Cardiac septum (tissue), 1 donor: ENCODE results near the gene SPOCK2. TPM values are rescaled to one million over a fixed set of nuclear protein-coding genes. Genes with fewer than 3 reads are reported as not detected.

Experiments
- DNase-seq: peaks from one replicate; pipeline ENCODE4 v3.0.0-alpha.2; 2020; ENCODE audit warnings: low spot score
- intact Hi-C: fragments of 100-400 bp; cut with DNase I; formaldehyde crosslinking; loops from one replicate; pipeline ENCODE4 v1.14.0; 2022
- total RNA-seq: library from RNA; stranded (reverse); fragmentation: NEBNext Ultra II Directional; extraction: Animal tissue kit (Norgen Biotek cat#: 25700); gene quantifications from one replicate; pipeline ENCODE4 v1.2.1, GENCODE V29; 2021
- donor health status: DM: no; HTN: no; CAD: no.

SPOCK2 gene
- total RNA-seq, 1 donor from 2014 or later = 7.5 TPM

GRCh38 chr10:72022228-72022627, 66.1 kb downstream of the SPOCK2 start:
- no peak for DNase-seq
- intact Hi-C loops = no loop called here

DNA sequence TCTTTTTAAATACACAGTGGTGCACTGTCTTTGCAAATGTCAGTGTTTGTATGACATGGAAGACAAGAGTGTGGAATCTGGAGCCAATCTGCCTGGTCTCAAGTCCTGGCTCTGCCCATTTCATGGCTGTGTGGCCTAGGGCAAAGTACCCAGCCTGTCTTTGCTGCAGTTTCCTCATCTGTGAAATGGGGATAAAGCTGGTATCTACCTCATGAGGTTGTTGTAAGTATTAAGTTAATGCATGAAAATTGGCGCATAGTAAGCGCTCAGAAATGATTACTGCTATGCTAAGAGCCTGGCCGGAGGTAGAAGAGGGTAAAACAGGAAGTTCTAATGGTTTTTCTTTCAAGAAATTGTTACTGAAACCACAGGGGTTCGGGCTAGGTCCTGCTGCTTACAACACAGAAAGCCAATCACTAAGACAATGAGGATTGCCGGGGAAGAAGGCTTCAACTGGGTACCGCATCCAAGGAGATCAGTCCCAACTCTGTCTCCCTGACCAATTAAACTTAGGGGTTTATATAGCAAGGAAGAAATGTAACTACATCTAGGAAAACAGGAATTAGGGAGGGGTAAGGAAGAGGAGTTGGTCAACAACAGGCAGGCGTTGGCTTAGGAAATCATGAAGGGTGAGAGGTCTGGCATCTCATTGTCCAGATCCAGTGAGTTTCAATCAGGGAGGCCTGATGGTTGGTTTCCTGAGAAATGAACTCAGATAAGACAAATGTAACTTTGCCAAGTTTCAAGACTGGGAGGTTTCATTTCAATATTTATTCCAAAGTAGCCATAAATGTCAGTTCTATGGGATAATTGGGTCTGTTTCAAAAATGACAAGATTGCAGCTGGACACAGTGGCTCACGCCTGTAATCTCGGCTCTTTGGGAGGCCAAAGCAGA, 67.2 kb downstream of the SPOCK2 start:
- intact Hi-C loops = no loop called here
- DNase-seq = no peak

- intact Hi-C loops = loop anchor here (5.0 kb wide), 1 partner anchor 42 kb away; no protein-coding TSS in a partner anchor
Measured at GRCh38 chr10:72019085-72019876, 69.1 kb downstream of the SPOCK2 start.

DNA sequence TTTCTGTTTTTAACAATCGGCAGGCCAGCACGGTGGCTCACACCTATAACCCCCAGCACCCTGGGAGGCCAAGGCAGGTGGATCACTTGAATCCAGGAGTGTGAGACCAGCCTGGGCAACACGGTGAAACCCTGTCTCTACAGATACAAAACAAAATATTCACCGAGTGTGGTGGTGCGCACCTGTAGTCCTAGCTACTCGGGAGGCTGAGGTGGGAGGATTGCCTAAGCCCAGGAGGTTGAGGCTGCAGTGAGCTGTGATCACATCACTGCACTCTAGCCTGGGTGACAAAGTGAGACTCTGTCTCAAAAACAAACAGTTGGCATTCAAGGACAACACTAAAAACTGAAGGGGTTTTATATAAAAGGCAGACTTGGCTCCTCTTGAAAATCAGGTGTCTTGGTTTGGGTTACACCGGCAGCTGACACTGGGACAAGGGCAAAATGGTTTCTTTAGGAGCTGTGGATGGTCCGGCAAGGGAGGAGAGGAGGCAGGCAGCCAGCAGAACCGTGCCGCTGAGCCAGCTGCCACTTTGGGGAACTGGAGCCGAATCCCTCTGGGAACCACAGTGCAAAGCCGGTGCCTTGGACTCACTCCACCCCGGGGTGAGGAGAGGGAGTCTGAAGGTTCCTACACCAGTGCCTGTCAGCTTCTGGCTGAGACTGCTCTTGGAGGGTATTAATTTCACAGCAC, 71.6 kb downstream of the SPOCK2 start:
- no peak for DNase-seq
- intact Hi-C loops = loop anchor here (5.0 kb wide), 1 partner anchor 39 kb away; no protein-coding TSS in a partner anchor

More at GRCh38 chr10:72019085-72019876, 69.1 kb downstream of the SPOCK2 start:
- DNase-seq = no peak

DNA sequence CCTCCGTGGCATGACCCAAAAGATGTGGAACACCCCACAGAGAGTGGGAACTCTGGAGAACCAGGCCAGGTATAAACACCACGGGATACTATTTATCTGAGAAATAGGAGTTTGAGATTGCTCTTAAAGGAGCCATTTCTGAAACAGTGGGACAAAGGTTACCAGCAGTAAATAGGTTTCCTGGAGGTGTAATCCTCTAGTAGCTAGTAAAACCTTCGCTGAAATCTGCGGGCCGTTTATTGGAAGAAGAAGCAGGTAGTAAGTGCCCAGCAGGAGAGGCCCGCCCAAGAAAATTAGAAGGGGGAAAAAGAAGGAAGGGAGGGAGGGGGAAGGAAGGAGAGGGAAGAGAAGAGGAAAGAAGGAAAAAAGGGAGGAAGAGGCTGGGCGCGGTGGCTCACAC, 72.5 kb downstream of the SPOCK2 start:
- DNase-seq = no peak
- intact Hi-C loops = loop anchor here (5.0 kb wide), 1 partner anchor 39 kb away; no protein-coding TSS in a partner anchor

DNA sequence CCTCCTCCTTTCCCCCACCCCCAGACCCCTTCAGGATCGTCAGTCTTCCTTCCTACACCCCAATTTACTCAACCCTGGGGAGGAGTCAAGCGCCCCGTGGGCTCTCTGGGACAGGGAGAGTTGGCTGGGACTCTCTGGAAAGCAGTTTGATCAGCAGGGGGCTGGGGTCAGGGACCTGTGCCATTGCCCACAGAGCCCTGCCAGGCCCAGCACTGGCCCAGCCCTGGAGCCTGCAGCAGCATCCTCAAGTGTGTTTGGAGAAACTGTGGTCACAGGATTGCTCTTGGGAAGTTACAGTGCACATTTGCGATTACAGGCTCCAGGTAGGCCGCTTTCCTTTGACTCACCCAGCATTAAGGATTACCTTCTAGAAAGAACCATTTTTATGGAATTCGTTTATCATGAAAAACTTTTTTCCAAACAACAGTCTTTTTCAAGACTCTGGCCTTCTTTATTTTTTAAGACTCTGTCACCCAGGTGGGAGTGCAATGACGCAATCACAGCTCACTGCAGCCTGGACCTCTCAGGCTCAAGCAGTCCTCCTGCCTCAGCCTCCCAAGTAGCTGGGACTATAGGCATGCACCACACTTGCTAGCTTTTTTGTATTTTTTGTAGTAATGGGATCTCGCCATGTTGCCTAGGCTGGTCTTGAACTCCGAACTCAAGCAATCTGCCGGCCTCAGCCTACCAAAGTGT, 73.4 kb downstream of the SPOCK2 start:
- intact Hi-C loops = loop anchor here (5.0 kb wide), 1 partner anchor 38 kb away; no protein-coding TSS in a partner anchor
- no peak for DNase-seq

- no peak for DNase-seq
- intact Hi-C loops = no loop called here
Measured at GRCh38 chr10:72014197-72014596, 74.2 kb downstream of the SPOCK2 start.

GRCh38 chr10:72013202-72013945, 75.0 kb downstream of the SPOCK2 start:
- no peak for DNase-seq
- intact Hi-C loops = no loop called here

DNA sequence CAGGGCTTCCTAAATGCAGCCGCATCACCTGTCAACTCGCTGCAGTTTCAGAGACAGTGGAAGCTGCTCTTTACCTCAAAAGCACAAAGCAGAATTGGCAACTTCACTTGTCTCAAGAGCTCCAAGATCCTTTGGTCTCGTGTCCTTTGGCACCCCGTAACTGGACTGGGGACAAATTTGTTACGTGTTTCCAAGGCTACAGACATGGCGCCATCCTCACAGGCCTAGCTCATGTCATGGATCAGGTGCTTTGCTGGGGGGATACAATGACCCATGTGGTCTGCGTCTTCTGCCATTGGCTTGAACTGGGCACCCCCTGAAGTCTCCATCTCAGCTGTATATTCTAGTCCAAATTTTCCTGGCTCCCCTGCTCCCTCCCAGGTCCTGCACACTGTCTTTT, 75.6 kb downstream of the SPOCK2 start:
- no peak for DNase-seq
- intact Hi-C loops = no loop called here

DNA sequence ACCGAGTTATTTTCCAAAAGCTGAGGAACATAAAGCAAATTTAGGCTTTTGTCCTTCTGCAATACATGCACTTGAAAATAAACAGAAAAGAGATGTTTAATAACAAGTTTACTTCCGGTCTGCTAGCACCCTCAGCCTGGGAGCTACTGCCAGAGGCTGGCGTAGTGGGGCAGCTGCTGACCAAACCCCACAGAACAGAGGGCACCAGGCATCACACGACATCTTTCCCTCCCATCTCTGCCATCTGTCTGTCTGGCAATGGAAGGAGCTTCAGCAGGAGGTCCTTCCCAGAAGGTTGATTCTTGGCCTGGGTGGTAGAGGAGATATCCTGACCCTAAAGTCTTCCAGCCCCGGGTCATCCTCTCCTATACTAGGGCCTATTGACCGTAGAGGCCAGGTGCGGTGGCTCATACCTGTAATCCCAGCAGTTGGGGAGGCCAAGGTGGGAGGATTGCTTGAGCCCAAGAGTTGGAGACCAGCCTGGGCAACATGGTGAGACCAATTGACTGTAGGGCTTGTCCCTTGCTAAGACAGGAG, 76.3 kb downstream of the SPOCK2 start:
- DNase-seq = no peak
- intact Hi-C loops = no loop called here

- intact Hi-C loops = no loop called here
- DNase-seq = no peak
Measured at GRCh38 chr10:72011468-72011867, 76.9 kb downstream of the SPOCK2 start.

DNA sequence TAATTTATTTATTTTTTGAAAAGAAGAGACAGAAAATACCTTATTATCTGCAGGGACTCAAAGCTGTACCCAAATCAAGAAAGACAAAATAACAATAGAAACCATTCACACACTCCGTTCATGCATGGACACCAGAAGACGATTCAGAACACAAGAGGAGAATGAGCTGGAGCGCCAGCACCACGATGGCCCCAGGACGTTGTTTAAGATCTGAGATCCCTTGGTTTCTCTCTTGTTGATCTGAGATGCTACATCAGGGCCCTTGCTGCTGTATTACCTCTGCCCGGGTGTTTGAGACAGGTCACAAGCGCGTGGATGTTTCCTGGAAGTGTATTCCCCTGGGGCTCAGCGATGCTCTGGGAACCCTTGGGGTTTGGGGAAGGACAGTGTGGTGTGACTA, 77.3 kb downstream of the SPOCK2 start:
- intact Hi-C loops = no loop called here
- no peak for DNase-seq

- intact Hi-C loops = no loop called here
- DNase-seq = no peak
Measured at GRCh38 chr10:72010234-72010973, 77.9 kb downstream of the SPOCK2 start.

DNA sequence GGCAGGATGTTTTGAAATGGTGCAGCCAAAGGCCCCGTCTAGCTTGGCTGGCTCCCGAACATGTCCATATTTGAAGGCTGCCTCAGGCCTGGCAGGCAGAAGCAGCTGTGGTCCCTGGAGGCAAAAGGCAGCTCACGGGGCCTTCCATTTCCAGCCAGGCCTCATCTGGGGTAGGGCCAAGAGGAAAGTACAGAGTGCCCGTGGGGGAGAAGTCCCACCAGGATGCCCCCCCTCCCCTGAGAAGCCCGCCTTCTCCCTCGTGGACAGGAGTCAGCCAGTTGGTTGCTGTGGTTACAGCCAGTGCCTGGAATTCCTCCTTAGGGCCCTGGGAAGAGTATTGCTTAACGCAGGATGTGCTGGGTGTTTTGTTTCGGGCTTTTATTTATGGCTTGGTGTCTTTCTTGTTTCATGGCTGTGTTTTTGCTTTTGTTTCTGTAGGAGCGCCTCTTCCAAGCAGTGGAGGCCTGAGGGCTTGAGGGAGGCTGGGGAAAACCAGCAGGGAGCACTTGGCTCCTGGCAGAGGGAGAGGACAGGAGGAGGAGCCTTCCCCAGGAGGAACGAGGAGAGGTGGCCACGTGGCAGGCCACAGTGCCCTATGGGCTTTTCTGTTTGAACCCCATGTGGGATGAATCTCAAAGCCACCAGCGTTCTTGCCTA, 78.8 kb downstream of the SPOCK2 start:
- DNase-seq = peak; percentile 86
- intact Hi-C loops = no loop called here

DNA sequence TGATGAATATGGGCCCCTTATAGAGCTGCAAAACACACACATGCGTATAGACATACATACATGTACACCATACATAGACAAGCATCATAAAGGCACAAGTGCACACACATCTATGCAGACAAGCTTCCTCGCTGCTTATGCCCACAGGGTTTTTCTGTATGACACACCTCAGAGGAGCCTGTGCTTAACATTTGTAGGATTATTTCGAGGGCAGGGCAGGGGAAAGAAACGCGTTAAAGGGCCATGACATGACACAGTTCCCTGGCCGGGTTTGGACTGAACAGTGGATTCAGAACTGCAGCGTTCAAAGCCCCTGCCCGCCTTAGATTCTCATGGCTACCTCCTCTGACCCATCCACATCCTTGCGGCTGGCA, 79.3 kb downstream of the SPOCK2 start:
- intact Hi-C loops = no loop called here
- DNase-seq = no peak
